IMR-90 (cell line): Measurements from ENCODE around the gene NARF. TPM values are rescaled to one million over a fixed set of nuclear protein-coding genes. Genes with fewer than 3 reads are reported as not detected.
A peak's percentile ranks its signal among the peaks of the same experiment; 100 is the strongest.

Experiments
- ATAC-seq: fragments of 200-7000 bp; cut with Tn5 transposase; 2 replicates; pipeline ENCODE4 v1.9.1; 2020; ENCODE audit warnings: low read depth, mild to moderate bottlenecking, moderate library complexity
- BruUV-seq: library from RNA; stranded (reverse); fragments of 400-500 nt; replicated peaks from 2 replicates; lab custom pipeline; 2021; lab: Mats Ljungman, UMichigan
- CTCF ChIA-PET: fragments of 300-600 bp; formaldehyde crosslinking; extraction: SDS; loops from one replicate; lab custom pipeline; 2021; ENCODE audit warnings: antibody characterized with exemption; lab: Yijun Ruan, JAX
- POLR2A ChIA-PET: fragments of 300-600 bp; sonication (Branson Sonifier 250); formaldehyde crosslinking; loops from one replicate; lab custom pipeline; 2022; ENCODE audit warnings: antibody characterized with exemption; ENCODE audit not compliant: unreplicated experiment; lab: Charles Lee
- DNase-seq: peaks from one replicate; pipeline ENCODE4 v3.0.0; 2013
- H2AFZ ChIP-seq: replicated peaks from 2 replicates; pipeline ENCODE3; 2013; ENCODE audit warnings: low read length, mild to moderate bottlenecking; ENCODE audit not compliant: poor library complexity
- H2AK5ac ChIP-seq: 2 replicates; pipeline ENCODE4 v1.6.1; 2013; ENCODE audit warnings: low read depth, low read length, inconsistent platforms
- H2AK9ac ChIP-seq: replicated peaks from 2 replicates; pipeline ENCODE3; 2013; ENCODE audit warnings: mild to moderate bottlenecking, low read depth, low read length, moderate library complexity; ENCODE audit not compliant: poor library complexity
- H2BK120ac ChIP-seq: 2 replicates; pipeline ENCODE4 v1.6.1; 2013; ENCODE audit warnings: low read depth, low read length, inconsistent platforms
- H2BK15ac ChIP-seq: 3 replicates; pipeline ENCODE4 v1.6.1; 2013; ENCODE audit warnings: low read depth, low read length, inconsistent platforms
- H2BK20ac ChIP-seq: 2 replicates; pipeline ENCODE4 v1.6.1; 2013; ENCODE audit warnings: low read depth, mild to moderate bottlenecking, inconsistent platforms, low read length, moderate library complexity
- H2BK5ac ChIP-seq: 2 replicates; pipeline ENCODE4 v1.6.1; 2013; ENCODE audit warnings: mild to moderate bottlenecking, low read depth, low read length, inconsistent platforms; ENCODE audit not compliant: poor library complexity, severe bottlenecking
- H3K14ac ChIP-seq: replicated peaks from 2 replicates; pipeline ENCODE4 v1.6.1; 2013; ENCODE audit warnings: low read depth, low read length, inconsistent platforms
- H3K18ac ChIP-seq: 2 replicates; pipeline ENCODE4 v1.6.1; 2013; ENCODE audit warnings: low read depth, low read length, control low read depth
- H3K23ac ChIP-seq: 2 replicates; pipeline ENCODE4 v1.6.1; 2013; ENCODE audit warnings: low read depth, low read length, inconsistent platforms
- H3K27ac ChIP-seq: 2 replicates; pipeline ENCODE4 v1.5.1; 2013; ENCODE audit warnings: mild to moderate bottlenecking, control low read depth, low read length; ENCODE audit not compliant: insufficient read depth
- H3K27me3 ChIP-seq: 2 replicates; pipeline ENCODE4 v1.6.1; 2013; ENCODE audit warnings: low read length; ENCODE audit not compliant: control insufficient read depth, insufficient read depth
- H3K36me3 ChIP-seq: 2 replicates; pipeline ENCODE4 v1.6.1; 2013; ENCODE audit warnings: low read length, mixed read lengths; ENCODE audit not compliant: control insufficient read depth, insufficient read depth
- H3K4ac ChIP-seq: 2 replicates; pipeline ENCODE4 v1.6.1; 2013; ENCODE audit warnings: low read depth, low read length, inconsistent platforms
- H3K4me1 ChIP-seq: 2 replicates; pipeline ENCODE4 v1.6.1; 2013; ENCODE audit warnings: low read length, mixed read lengths; ENCODE audit not compliant: control insufficient read depth, insufficient read depth
- H3K4me2 ChIP-seq: 2 replicates; pipeline ENCODE4 v1.6.1; 2013; ENCODE audit warnings: low read depth, mild to moderate bottlenecking, control low read depth, low read length, moderate library complexity
- H3K4me3 ChIP-seq: 2 replicates; pipeline ENCODE4 v1.5.1; 2013; ENCODE audit warnings: low read depth, mild to moderate bottlenecking, control low read depth, low read length, moderate library complexity; ENCODE audit not compliant: insufficient read depth
- H3K56ac ChIP-seq: 2 replicates; pipeline ENCODE4 v1.6.1; 2013; ENCODE audit warnings: low read length, inconsistent platforms; ENCODE audit not compliant: insufficient read depth; ENCODE audit errors: extremely low read depth
- H3K79me1 ChIP-seq, 2 experiments: 2 replicates each; pipeline ENCODE4 v1.6.1; 2013; ENCODE audit warnings: low read length in 2 of 2, inconsistent platforms in 1 of 2, low read depth in 1 of 2
- H3K9ac ChIP-seq: 2 replicates; pipeline ENCODE4 v1.6.1; 2013; ENCODE audit warnings: low read depth, low read length, control low read depth
- H3K9me1 ChIP-seq: 2 replicates; pipeline ENCODE4 v1.6.1; 2013; ENCODE audit warnings: low read length, inconsistent platforms; ENCODE audit not compliant: insufficient read depth
- H3K9me3 ChIP-seq: 2 replicates; pipeline ENCODE4 v1.6.1; 2013; ENCODE audit warnings: low read length; ENCODE audit not compliant: control insufficient read depth, insufficient read depth
- H4K20me1 ChIP-seq: 2 replicates; pipeline ENCODE4 v1.6.1; 2013; ENCODE audit warnings: low read length, inconsistent platforms; ENCODE audit not compliant: insufficient read depth
- H4K5ac ChIP-seq: 2 replicates; pipeline ENCODE4 v1.6.1; 2013; ENCODE audit warnings: mild to moderate bottlenecking, low read depth, low read length, control low read depth
- H4K8ac ChIP-seq, 2 experiments: 2 replicates each; pipeline ENCODE4 v1.6.1; 2013; ENCODE audit warnings: low read depth in 2 of 2, low read length in 2 of 2, control low read depth in 1 of 2, inconsistent platforms in 1 of 2
- H4K91ac ChIP-seq: 2 replicates; pipeline ENCODE4 v1.6.1; 2013; ENCODE audit warnings: low read depth, low read length, inconsistent platforms; ENCODE audit not compliant: insufficient read depth
- BHLHE40 ChIP-seq: fragments of 150-350 bp; IDR thresholded peaks from 2 replicates; pipeline ENCODE4 v1.6.1; 2016; ENCODE audit warnings: mild to moderate bottlenecking, low read depth, low read length
- CEBPB ChIP-seq: IDR thresholded peaks from 2 replicates; pipeline ENCODE4 v1.6.1; 2012; ENCODE audit warnings: low read depth, low read length, improper control_type of control experiment
- CHD1 ChIP-seq: IDR thresholded peaks from 2 replicates; pipeline ENCODE4 v1.6.1; 2012; ENCODE audit warnings: low read depth, low read length, improper control_type of control experiment
- FOS ChIP-seq: fragments of 150-350 bp; IDR thresholded peaks from 2 replicates; pipeline ENCODE4 v1.6.1; 2016; ENCODE audit warnings: low read depth, low read length
- MAFK ChIP-seq: IDR thresholded peaks from 2 replicates; pipeline ENCODE4 v1.6.1; 2012; ENCODE audit warnings: low read depth, low read length, improper control_type of control experiment
- MAZ ChIP-seq: IDR thresholded peaks from 2 replicates; pipeline ENCODE4 v1.6.1; 2012; ENCODE audit warnings: low read depth, mild to moderate bottlenecking, low read length, improper control_type of control experiment, moderate library complexity, borderline replicate concordance
- MXI1 ChIP-seq: IDR thresholded peaks from 2 replicates; pipeline ENCODE4 v1.6.1; 2012; ENCODE audit warnings: low read depth, mild to moderate bottlenecking, low read length, moderate library complexity, borderline replicate concordance
- NFE2L2 ChIP-seq: fragments of 150-350 bp; IDR thresholded peaks from 2 replicates; pipeline ENCODE4 v1.6.1; 2016; ENCODE audit warnings: low read depth, mild to moderate bottlenecking, low read length
- POLR2A ChIP-seq: IDR thresholded peaks from 2 replicates; pipeline ENCODE4 v1.6.1; 2012; ENCODE audit warnings: mild to moderate bottlenecking, low read depth, low read length
- RAD21 ChIP-seq: IDR thresholded peaks from 2 replicates; pipeline ENCODE4 v1.6.1; 2012; ENCODE audit warnings: low read length, improper control_type of control experiment
- RCOR1 ChIP-seq: IDR thresholded peaks from 2 replicates; pipeline ENCODE4 v1.6.1; 2012; ENCODE audit warnings: mild to moderate bottlenecking, low read length, improper control_type of control experiment; ENCODE audit not compliant: insufficient replicate concordance
- RFX5 ChIP-seq: IDR thresholded peaks from 2 replicates; pipeline ENCODE4 v1.8.0; 2012; ENCODE audit warnings: low read depth, mild to moderate bottlenecking, low read length, moderate library complexity
- SMC3 ChIP-seq: fragments of 150-350 bp; IDR thresholded peaks from 2 replicates; pipeline ENCODE4 v1.6.1; 2016; ENCODE audit warnings: low read depth, mild to moderate bottlenecking, antibody characterized with exemption, low read length, moderate library complexity
- WGBS, 2 experiments: methylation state at CpG; one replicate each; pipeline versions ENCODE4 v1.1.5 to v1.1.7; 2013; ENCODE audit warnings: missing lambda C conversion rate in 2 of 2; ENCODE audit not compliant: insufficient read length in 1 of 2; ENCODE audit errors: extremely low coverage in 2 of 2; 5-methylcytosine and 5-hydroxymethylcytosine counted together
- dilution Hi-C: fragments of 300-500 bp; cut with HindIII; formaldehyde crosslinking; loops from one replicate; pipeline ENCODE4 v1.14.3; 2018; ENCODE audit warnings: low sequenced_read_pairs; ENCODE audit not compliant: unreplicated experiment
- in situ Hi-C: fragments of 300-500 bp; cut with MboI; formaldehyde crosslinking; loops from 3 replicates; pipeline ENCODE4 v1.14.3; 2019; ENCODE audit warnings: low sequenced_read_pairs, inconsistent platforms, mixed read lengths
- intact Hi-C: fragments of 100-400 bp; cut with micrococcal nuclease; formaldehyde crosslinking; loops from 2 replicates; pipeline ENCODE4 v1.10.0; 2022
- polyA plus RNA-seq, 3 experiments: library from polyadenylated mRNA; depleted of rRNA; stranded (reverse); fragments of >200 nt; gene quantifications; 2 replicates each; pipeline ENCODE4 v1.2.3, GENCODE V29; 2012; ENCODE audit warnings: low replicate concordance in 1 of 3
- total RNA-seq: library from RNA; depleted of rRNA; stranded (reverse); fragments of >200 nt; gene quantifications from 2 replicates; pipeline ENCODE4 v1.2.3, GENCODE V29; 2012
- TF ChIP-seq, protein P1 (sequence below): conservative IDR thresholded peaks from 2 replicates; pipeline ENCODE4 v1.5.1; 2012; ENCODE audit warnings: mild to moderate bottlenecking, low read depth, low read length, improper control_type of control experiment
- TF ChIP-seq, protein P2 (sequence below): fragments of 150-350 bp; IDR thresholded peaks from 2 replicates; pipeline ENCODE4 v1.6.1; 2017; ENCODE audit warnings: mild to moderate bottlenecking, antibody characterized with exemption, low read length, low read depth

Gene NARF
- total and polyA plus RNA-seq, 2 of the 4 experiments (the other 2 are of a cell fraction): 83.7 to 94.8 TPM

DNA sequence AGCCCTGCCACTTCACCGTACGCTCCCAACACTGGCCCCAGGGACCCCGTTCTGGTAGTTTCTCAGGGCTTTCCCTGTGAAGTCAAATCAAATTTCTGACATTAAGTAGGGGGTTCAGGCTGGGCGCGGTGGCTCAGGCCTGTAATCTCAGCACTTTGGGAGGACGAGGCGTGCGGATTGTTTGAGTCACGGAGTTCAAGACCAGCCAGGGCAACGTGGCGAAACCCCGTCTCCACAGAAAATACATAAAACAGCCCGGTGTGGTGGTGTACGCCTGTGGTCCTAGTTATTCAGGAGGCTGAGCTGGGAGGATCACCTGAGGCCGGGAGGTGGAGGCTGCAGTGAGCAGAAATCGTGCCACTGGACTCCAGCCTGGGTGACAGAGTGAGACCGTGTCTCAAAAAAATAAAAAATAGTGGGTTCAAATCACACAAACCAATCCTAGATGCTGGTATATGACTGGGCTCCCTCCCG lies 8.6 kb upstream of the NARF start:
- Histone ChIP-seq H3K27me3 (no peaks in the 10 kb centered on the region), H3K9me3 (no peaks in the 10 kb centered on the region), H3K4ac (peak overlapping the region; percentile 76), H2BK5ac (peak overlapping the region; percentile 93), H4K5ac (peak overlapping the region; percentile 84), H2AK9ac (peak overlapping the region; percentile 96), H3K9ac (peak overlapping the region; percentile 99), H4K20me1 (peaks cover 8% of the 10 kb centered on the region), H3K36me3 (peaks cover 16% of the 10 kb centered on the region), H2BK15ac (no peak overlapping the region; the same call in 2 of the 3 replicates), H2AK5ac (peak overlapping the region; percentile 88), H3K56ac (peak overlapping the region; percentile 29; the same call in 1 of the 2 replicates), H4K91ac (peak overlapping the region; percentile 46; the same call in 1 of the 2 replicates), H2AFZ (peak overlapping the region; percentile 96), H3K79me1 (peaks cover 23 to 50% of the 10 kb centered on the region in 2 experiments), H3K4me2 (peak overlapping the region; percentile 67), H3K4me3 (peak overlapping the region; percentile 99), H3K4me1 (peaks cover 11% of the 10 kb centered on the region; the same call in 1 of the 2 replicates), H3K9me1 (0 out of 2 replicates have a peak, but pooled peaks cover 8% of the 10 kb centered on the region), H2BK120ac (no peak overlapping the region), H2BK20ac (no peak overlapping the region), H3K18ac (no peak overlapping the region), H3K27ac (peak overlapping the region; percentile 95), H3K23ac (peak overlapping the region; percentile 63; the same call in 1 of the 2 replicates), H4K8ac (peak overlapping the region; percentile 72 to 93; a peak in 2 of 4 replicates), H3K14ac (peak overlapping the region; percentile 92)
- intact Hi-C loops (no loop called here), dilution Hi-C loops (no loop called here), in situ Hi-C loops (no loop called here)
- CTCF ChIA-PET: no interaction called here
- 92% methylated on average over 3 of the region's 18 CpGs; no CpG with 5 or more reads in 1 of the 2 experiments for WGBS, 2 experiments
- POLR2A ChIA-PET: no interaction called here
- BruUV-seq: no TSS peak
- no peak for DNase-seq
- no peak for ATAC-seq
- TF ChIP-seq POLR2A (no peak), RCOR1 (no peak), RFX5 (no peak), BHLHE40 (no peak), FOS (no peak), SMC3 (no peak), RAD21 (no peak), CEBPB (no peak), MXI1 (no peak), NFE2L2 (no peak), CHD1 (no peak), MAZ (no peak), MAFK (no peak)
- TF ChIP-seq, protein P1, sequence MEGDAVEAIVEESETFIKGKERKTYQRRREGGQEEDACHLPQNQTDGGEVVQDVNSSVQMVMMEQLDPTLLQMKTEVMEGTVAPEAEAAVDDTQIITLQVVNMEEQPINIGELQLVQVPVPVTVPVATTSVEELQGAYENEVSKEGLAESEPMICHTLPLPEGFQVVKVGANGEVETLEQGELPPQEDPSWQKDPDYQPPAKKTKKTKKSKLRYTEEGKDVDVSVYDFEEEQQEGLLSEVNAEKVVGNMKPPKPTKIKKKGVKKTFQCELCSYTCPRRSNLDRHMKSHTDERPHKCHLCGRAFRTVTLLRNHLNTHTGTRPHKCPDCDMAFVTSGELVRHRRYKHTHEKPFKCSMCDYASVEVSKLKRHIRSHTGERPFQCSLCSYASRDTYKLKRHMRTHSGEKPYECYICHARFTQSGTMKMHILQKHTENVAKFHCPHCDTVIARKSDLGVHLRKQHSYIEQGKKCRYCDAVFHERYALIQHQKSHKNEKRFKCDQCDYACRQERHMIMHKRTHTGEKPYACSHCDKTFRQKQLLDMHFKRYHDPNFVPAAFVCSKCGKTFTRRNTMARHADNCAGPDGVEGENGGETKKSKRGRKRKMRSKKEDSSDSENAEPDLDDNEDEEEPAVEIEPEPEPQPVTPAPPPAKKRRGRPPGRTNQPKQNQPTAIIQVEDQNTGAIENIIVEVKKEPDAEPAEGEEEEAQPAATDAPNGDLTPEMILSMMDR: no peak
- TF ChIP-seq, protein P2, sequence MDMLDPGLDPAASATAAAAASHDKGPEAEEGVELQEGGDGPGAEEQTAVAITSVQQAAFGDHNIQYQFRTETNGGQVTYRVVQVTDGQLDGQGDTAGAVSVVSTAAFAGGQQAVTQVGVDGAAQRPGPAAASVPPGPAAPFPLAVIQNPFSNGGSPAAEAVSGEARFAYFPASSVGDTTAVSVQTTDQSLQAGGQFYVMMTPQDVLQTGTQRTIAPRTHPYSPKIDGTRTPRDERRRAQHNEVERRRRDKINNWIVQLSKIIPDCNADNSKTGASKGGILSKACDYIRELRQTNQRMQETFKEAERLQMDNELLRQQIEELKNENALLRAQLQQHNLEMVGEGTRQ: no peak
